K562 (cell line): ENCODE data around the gene TOR1B. TPM values are rescaled to one million over a fixed set of nuclear protein-coding genes. Genes with fewer than 3 reads are reported as not detected.

Source experiments
- CSDE1 ChIP-seq, 2 experiments: fragments of 450-650 bp; IDR thresholded peaks; 2 replicates each; pipeline ENCODE4 v1.6.1; 2016; ENCODE audit warnings: mild to moderate bottlenecking in 1 of 2
- HMG20B ChIP-seq: fragments of 250-450 bp; sonication (Bioruptor Pico); IDR thresholded peaks from 2 replicates; pipeline ENCODE4 v1.5.0; 2021; ENCODE audit warnings: mild to moderate bottlenecking
- JUND ChIP-seq, 2 experiments: IDR thresholded peaks; 2 replicates in 1 of 2; 3 replicates in 1 of 2; pipeline ENCODE4 v1.6.1; 2011; ENCODE audit warnings: borderline replicate concordance in 2 of 2, low read depth in 2 of 2, low read length in 2 of 2, improper control_type of control experiment in 1 of 2, missing biosample characterization in 1 of 2, missing genetic modification characterization in 1 of 2, missing genetic modification reagents in 1 of 2
- KLF6 ChIP-seq: fragments of 250-450 bp; sonication (Bioruptor Pico); IDR thresholded peaks from 2 replicates; pipeline ENCODE4 v1.4.0; 2020; ENCODE audit warnings: mild to moderate bottlenecking, moderate library complexity, borderline replicate concordance
- NFIX ChIP-seq: fragments of 250-450 bp; sonication (Bioruptor Pico); IDR thresholded peaks from 2 replicates; pipeline ENCODE4 v1.4.0; 2020; ENCODE audit warnings: low read depth, mild to moderate bottlenecking, moderate library complexity
- POLR2AphosphoS5 ChIP-seq: IDR thresholded peaks from 2 replicates; pipeline ENCODE4 v1.6.1; 2011; ENCODE audit warnings: mild to moderate bottlenecking, low read depth, low read length, moderate library complexity; ENCODE audit not compliant: control insufficient read depth, insufficient read depth
- RBM34 ChIP-seq: fragments of 200-400 bp; formaldehyde crosslinking; IDR thresholded peaks from 2 replicates; pipeline ENCODE4 v1.6.1; 2018; ENCODE audit warnings: low read length, borderline replicate concordance; ENCODE audit not compliant: insufficient read depth
- RBM39 ChIP-seq: fragments of 200-400 bp; formaldehyde crosslinking; optimal IDR thresholded peaks from 2 replicates; pipeline ENCODE3; 2018; ENCODE audit warnings: low read depth, low read length
- SIN3B ChIP-seq: fragments of 450-650 bp; IDR thresholded peaks from 2 replicates; pipeline ENCODE4 v1.6.1; 2017; ENCODE audit warnings: low read depth, mild to moderate bottlenecking, moderate library complexity
- TFAM ChIP-seq: fragments of 250-450 bp; sonication (Bioruptor Pico); conservative IDR thresholded peaks from 2 replicates; pipeline ENCODE4 v1.5.0; 2021; ENCODE audit warnings: mild to moderate bottlenecking, moderate library complexity
- ZNF668 ChIP-seq: fragments of 250-450 bp; sonication (Bioruptor Pico); IDR thresholded peaks from 2 replicates; pipeline ENCODE4 v1.8.0; 2022; ENCODE audit warnings: mild to moderate bottlenecking, inconsistent platforms
- polyA plus RNA-seq, 8 experiments: library from polyadenylated mRNA; depleted of rRNA in 4 of 8; stranded (reverse) in 5 of 8; unstranded in 3 of 8; fragments of >200 nt; fragmentation: Nextera tagmentation in 2 of 8; fragmentation: Illumina TruSeq in 1 of 8; extraction: Ambion mirVana in 2 of 8; extraction: Trizol in 1 of 8; gene quantifications; 2 replicates each; pipeline versions ENCODE4 v1.2.1 to v1.2.3, GENCODE V29; 2011 to 2014; ENCODE audit warnings: inconsistent platforms in 1 of 8, missing spikeins in 1 of 8
- total RNA-seq, 7 experiments: library from RNA; depleted of rRNA in 6 of 7; stranded (reverse); fragments of >200 nt in 6 of 7; fragmentation: Illumina TruSeq in 2 of 7; extraction: Trizol in 2 of 7; gene quantifications; 2 replicates each; pipeline versions ENCODE4 v1.2.1 to v1.2.3, GENCODE V29; 2011 to 2021; ENCODE audit warnings: low replicate concordance in 1 of 7
- TF ChIP-seq, protein P1 (sequence below), 2 experiments: fragments of 450-650 bp in 1 of 2; IDR thresholded peaks; 2 replicates each; pipeline ENCODE4 v1.6.1; 2011 to 2017; ENCODE audit warnings: low read depth in 2 of 2, antibody characterized with exemption in 1 of 2, borderline replicate concordance in 1 of 2, low read length in 1 of 2, mild to moderate bottlenecking in 1 of 2, mixed read lengths in 1 of 2; ENCODE audit not compliant: control insufficient read depth in 1 of 2
- TF ChIP-seq, protein P2 (sequence below): fragments of 200-800 bp; sonication (Bioruptor generic); IDR thresholded peaks from 2 replicates; pipeline ENCODE4 v1.6.1; 2016; ENCODE audit warnings: missing genetic modification characterization, missing compliant biosample characterization
- TF ChIP-seq, protein P3 (sequence below), 2 experiments: fragments of 250-450 bp in 1 of 2; fragments of 450-650 bp in 1 of 2; sonication (Bioruptor Pico) in 1 of 2; IDR thresholded peaks; 2 replicates each; pipeline versions ENCODE4 v1.6.1 to v1.8.0; 2016 to 2021; ENCODE audit warnings: mild to moderate bottlenecking in 2 of 2, moderate library complexity in 2 of 2, missing compliant biosample characterization in 1 of 2, missing genetic modification characterization in 1 of 2
- TF ChIP-seq, protein P4 (sequence below): fragments of 250-450 bp; sonication (Bioruptor Pico); IDR thresholded peaks from 2 replicates; pipeline ENCODE4 v1.5.0; 2021

TOR1B gene
- total and polyA plus RNA-seq, 9 of the 15 experiments (the other 6 are each of a cell fraction or from before 2014, with no cell fraction given): 4.2 to 36.5 (median 24.6) TPM

DNA sequence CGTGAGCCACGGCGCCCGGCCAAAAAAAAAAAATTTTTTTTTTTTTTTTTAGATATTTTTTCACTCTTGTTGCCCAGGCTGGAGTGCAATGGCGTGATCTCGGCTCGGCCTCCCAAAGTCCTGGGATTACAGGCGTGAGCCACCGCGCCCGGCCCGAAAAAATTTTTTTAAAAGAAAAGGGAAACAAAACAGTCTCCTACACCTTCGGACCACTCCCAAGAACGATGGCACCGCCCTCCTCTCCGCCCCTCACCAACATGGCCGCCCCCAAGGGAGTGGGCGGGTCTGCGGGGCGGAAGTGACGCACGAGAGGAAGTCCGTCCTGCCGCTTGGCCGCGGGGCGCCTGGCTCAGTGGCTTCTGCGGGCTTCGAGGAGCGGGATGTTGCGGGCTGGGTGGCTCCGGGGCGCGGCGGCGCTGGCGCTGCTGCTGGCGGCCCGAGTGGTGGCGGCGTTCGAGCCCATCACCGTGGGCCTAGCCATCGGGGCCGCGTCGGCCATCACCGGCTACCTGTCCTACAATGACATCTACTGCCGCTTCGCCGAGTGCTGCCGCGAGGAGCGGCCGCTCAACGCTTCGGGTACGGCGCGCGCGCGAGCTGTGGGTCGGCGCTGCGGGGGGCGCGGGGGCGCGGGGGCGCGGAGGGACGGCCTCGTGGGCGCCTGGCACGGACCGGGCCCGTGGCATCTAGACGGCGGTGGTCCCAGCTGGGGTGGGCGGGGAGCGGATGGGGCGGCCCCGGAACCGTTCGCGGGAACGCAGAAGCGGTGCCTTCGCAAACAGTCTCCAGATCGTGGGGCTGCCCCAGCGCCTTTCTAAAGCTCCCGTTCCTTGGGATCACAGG lies at the start of gene TOR1B (continued):
- peak; percentile 84 for TF ChIP-seq SIN3B
- TF ChIP-seq KLF6: peak; percentile 50; the same call in 1 of the 2 replicates
- TF ChIP-seq RBM39: no peak
- TF ChIP-seq, protein P1, sequence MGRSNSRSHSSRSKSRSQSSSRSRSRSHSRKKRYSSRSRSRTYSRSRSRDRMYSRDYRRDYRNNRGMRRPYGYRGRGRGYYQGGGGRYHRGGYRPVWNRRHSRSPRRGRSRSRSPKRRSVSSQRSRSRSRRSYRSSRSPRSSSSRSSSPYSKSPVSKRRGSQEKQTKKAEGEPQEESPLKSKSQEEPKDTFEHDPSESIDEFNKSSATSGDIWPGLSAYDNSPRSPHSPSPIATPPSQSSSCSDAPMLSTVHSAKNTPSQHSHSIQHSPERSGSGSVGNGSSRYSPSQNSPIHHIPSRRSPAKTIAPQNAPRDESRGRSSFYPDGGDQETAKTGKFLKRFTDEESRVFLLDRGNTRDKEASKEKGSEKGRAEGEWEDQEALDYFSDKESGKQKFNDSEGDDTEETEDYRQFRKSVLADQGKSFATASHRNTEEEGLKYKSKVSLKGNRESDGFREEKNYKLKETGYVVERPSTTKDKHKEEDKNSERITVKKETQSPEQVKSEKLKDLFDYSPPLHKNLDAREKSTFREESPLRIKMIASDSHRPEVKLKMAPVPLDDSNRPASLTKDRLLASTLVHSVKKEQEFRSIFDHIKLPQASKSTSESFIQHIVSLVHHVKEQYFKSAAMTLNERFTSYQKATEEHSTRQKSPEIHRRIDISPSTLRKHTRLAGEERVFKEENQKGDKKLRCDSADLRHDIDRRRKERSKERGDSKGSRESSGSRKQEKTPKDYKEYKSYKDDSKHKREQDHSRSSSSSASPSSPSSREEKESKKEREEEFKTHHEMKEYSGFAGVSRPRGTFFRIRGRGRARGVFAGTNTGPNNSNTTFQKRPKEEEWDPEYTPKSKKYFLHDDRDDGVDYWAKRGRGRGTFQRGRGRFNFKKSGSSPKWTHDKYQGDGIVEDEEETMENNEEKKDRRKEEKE (IDR thresholded peaks at IDR 0.05; ENCODE audit: borderline replicate concordance in 1 of 2, control insufficient read depth in 1 of 2, low read depth in 2 of 2, low read length in 1 of 2): peak in 1 of 2 experiments; percentile 60; a peak in 1 of 4 replicates
- TF ChIP-seq, protein P2, sequence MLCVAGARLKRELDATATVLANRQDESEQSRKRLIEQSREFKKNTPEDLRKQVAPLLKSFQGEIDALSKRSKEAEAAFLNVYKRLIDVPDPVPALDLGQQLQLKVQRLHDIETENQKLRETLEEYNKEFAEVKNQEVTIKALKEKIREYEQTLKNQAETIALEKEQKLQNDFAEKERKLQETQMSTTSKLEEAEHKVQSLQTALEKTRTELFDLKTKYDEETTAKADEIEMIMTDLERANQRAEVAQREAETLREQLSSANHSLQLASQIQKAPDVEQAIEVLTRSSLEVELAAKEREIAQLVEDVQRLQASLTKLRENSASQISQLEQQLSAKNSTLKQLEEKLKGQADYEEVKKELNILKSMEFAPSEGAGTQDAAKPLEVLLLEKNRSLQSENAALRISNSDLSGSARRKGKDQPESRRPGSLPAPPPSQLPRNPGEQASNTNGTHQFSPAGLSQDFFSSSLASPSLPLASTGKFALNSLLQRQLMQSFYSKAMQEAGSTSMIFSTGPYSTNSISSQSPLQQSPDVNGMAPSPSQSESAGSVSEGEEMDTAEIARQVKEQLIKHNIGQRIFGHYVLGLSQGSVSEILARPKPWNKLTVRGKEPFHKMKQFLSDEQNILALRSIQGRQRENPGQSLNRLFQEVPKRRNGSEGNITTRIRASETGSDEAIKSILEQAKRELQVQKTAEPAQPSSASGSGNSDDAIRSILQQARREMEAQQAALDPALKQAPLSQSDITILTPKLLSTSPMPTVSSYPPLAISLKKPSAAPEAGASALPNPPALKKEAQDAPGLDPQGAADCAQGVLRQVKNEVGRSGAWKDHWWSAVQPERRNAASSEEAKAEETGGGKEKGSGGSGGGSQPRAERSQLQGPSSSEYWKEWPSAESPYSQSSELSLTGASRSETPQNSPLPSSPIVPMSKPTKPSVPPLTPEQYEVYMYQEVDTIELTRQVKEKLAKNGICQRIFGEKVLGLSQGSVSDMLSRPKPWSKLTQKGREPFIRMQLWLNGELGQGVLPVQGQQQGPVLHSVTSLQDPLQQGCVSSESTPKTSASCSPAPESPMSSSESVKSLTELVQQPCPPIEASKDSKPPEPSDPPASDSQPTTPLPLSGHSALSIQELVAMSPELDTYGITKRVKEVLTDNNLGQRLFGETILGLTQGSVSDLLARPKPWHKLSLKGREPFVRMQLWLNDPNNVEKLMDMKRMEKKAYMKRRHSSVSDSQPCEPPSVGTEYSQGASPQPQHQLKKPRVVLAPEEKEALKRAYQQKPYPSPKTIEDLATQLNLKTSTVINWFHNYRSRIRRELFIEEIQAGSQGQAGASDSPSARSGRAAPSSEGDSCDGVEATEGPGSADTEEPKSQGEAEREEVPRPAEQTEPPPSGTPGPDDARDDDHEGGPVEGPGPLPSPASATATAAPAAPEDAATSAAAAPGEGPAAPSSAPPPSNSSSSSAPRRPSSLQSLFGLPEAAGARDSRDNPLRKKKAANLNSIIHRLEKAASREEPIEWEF (CRISPR knock-in tag): no peak
- TF ChIP-seq, protein P3, sequence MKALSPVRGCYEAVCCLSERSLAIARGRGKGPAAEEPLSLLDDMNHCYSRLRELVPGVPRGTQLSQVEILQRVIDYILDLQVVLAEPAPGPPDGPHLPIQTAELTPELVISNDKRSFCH (CRISPR knock-in tag; IDR thresholded peaks at IDR 0.05): no peak
- TF ChIP-seq, protein P3 (tag; IDR thresholded peaks at IDR 0.05): no peak
- TF ChIP-seq NFIX (CRISPR knock-in tag): no peak
- peak; percentile 75 for TF ChIP-seq POLR2AphosphoS5
- peak; percentile 75; the same call in 1 of the 2 replicates for TF ChIP-seq JUND (IDR thresholded peaks at IDR 0.05; ENCODE audit: borderline replicate concordance, low read depth, low read length)
- TF ChIP-seq JUND (tag; IDR thresholded peaks at IDR 0.05; ENCODE audit: borderline replicate concordance, low read depth, low read length): no peak; the same call in 2 of the 3 replicates
- TF ChIP-seq RBM34: peak; percentile 70; the same call in 1 of the 2 replicates
- TF ChIP-seq TFAM (CRISPR knock-in tag): no peak
- no peak for TF ChIP-seq HMG20B (CRISPR knock-in tag)
- TF ChIP-seq, protein P4, sequence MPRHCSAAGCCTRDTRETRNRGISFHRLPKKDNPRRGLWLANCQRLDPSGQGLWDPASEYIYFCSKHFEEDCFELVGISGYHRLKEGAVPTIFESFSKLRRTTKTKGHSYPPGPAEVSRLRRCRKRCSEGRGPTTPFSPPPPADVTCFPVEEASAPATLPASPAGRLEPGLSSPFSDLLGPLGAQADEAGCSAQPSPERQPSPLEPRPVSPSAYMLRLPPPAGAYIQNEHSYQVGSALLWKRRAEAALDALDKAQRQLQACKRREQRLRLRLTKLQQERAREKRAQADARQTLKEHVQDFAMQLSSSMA (CRISPR knock-in tag): no peak
- TF ChIP-seq ZNF668: 0 out of 2 replicates have a peak, but pooled peaks have one; percentile 13
- TF ChIP-seq CSDE1 (IDR thresholded peaks at IDR 0.05): no peak
